WTC11 (cell line): ENCODE data around the gene LRRC4. TPM values are rescaled to one million over a fixed set of nuclear protein-coding genes. Genes with fewer than 3 reads are reported as not detected.

Experiments used
- ATAC-seq: fragments of 200-7000 bp; cut with Tn5 transposase; 2 replicates; pipeline ENCODE4 v1.10.0; 2021; ENCODE audit warnings: mild to moderate bottlenecking, moderate library complexity
- CTCF ChIA-PET: fragments of 300-600 bp; sonication (Branson Sonifier 250); formaldehyde crosslinking; loops from one replicate; lab custom pipeline; 2021; ENCODE audit warnings: antibody characterized with exemption; lab: Charles Lee
- POLR2A ChIA-PET: fragments of 350-600 bp; sonication (Branson Sonifier 250); formaldehyde crosslinking; loops from one replicate; lab custom pipeline; 2021; ENCODE audit warnings: antibody characterized with exemption; lab: Charles Lee
- DNase-seq: peaks from one replicate; pipeline ENCODE4 v3.0.0; 2021; ENCODE audit warnings: low spot score
- H3K27ac Mint-ChIP-seq: 2 replicates; pipeline ENCODE4 v1.8.0; 2021; ENCODE audit warnings: mixed read lengths
- H3K27me3 Mint-ChIP-seq: 2 replicates; pipeline ENCODE4 v1.8.0; 2021; ENCODE audit warnings: low read depth, mild to moderate bottlenecking, moderate library complexity, mixed read lengths
- H3K36me3 Mint-ChIP-seq: 2 replicates; pipeline ENCODE4 v1.8.0; 2021; ENCODE audit warnings: mixed read lengths
- H3K4me1 Mint-ChIP-seq: 2 replicates; pipeline ENCODE4 v1.8.0; 2022; ENCODE audit warnings: mixed read lengths
- H3K4me3 Mint-ChIP-seq: 2 replicates; pipeline ENCODE4 v1.8.0; 2021; ENCODE audit warnings: mild to moderate bottlenecking, moderate library complexity, mixed read lengths
- H3K9me3 Mint-ChIP-seq: 2 replicates; pipeline ENCODE4 v1.8.0; 2021; ENCODE audit warnings: mixed read lengths
- CREB1 ChIP-seq: sonication (generic); formaldehyde crosslinking; IDR thresholded peaks from 2 replicates; pipeline ENCODE4 v1.8.0; 2023; ENCODE audit warnings: mild to moderate bottlenecking, missing genetic modification reagents
- FOXJ3 ChIP-seq: sonication (generic); formaldehyde crosslinking; IDR thresholded peaks from 2 replicates; pipeline ENCODE4 v1.9.0; 2021; ENCODE audit warnings: missing genetic modification reagents, mild to moderate bottlenecking, borderline replicate concordance
- KAT7 ChIP-seq: sonication (generic); formaldehyde crosslinking; IDR thresholded peaks from 2 replicates; pipeline ENCODE4 v1.8.1; 2023; ENCODE audit warnings: missing genetic modification reagents, mild to moderate bottlenecking, borderline replicate concordance
- NR1H2 ChIP-seq: sonication (generic); formaldehyde crosslinking; IDR thresholded peaks from 2 replicates; pipeline ENCODE4 v1.9.0; 2021; ENCODE audit warnings: mild to moderate bottlenecking, moderate library complexity, missing genetic modification reagents
- SMAD3 ChIP-seq: sonication (generic); formaldehyde crosslinking; IDR thresholded peaks from 2 replicates; pipeline ENCODE4 v1.8.0; 2022; ENCODE audit warnings: missing genetic modification reagents, mild to moderate bottlenecking, borderline replicate concordance
- ZNF121 ChIP-seq: sonication (generic); formaldehyde crosslinking; IDR thresholded peaks from 2 replicates; pipeline ENCODE4 v1.8.0; 2023; ENCODE audit warnings: missing genetic modification reagents
- ZNF219 ChIP-seq: sonication (generic); formaldehyde crosslinking; IDR thresholded peaks from 2 replicates; pipeline ENCODE4 v1.8.0; 2023; ENCODE audit warnings: missing genetic modification reagents, mild to moderate bottlenecking, borderline replicate concordance
- ZNF396 ChIP-seq: fragments of 250-450 bp; sonication (Bioruptor Pico); IDR thresholded peaks from 2 replicates; pipeline ENCODE4 v1.8.0; 2021; ENCODE audit warnings: mild to moderate bottlenecking, moderate library complexity, borderline replicate concordance
- ZNF671 ChIP-seq: fragments of 250-450 bp; sonication (Bioruptor Pico); IDR thresholded peaks from 2 replicates; pipeline ENCODE4 v1.8.0; 2021; ENCODE audit warnings: mild to moderate bottlenecking
- total RNA-seq: library from RNA; stranded (reverse); gene quantifications from 3 replicates; pipeline ENCODE4 v1.2.3, GENCODE V29; 2021
- TF ChIP-seq, protein P1 (sequence below): sonication (generic); formaldehyde crosslinking; IDR thresholded peaks from 2 replicates; pipeline ENCODE4 v1.8.1; 2022; ENCODE audit warnings: mild to moderate bottlenecking, moderate library complexity, missing genetic modification reagents
- TF ChIP-seq, protein P2 (sequence below): sonication (generic); formaldehyde crosslinking; IDR thresholded peaks from 2 replicates; pipeline ENCODE4 v1.8.1; 2022; ENCODE audit warnings: low read depth, missing genetic modification reagents, borderline replicate concordance
- TF ChIP-seq, protein P3 (sequence below): sonication (generic); formaldehyde crosslinking; conservative IDR thresholded peaks from 2 replicates; pipeline ENCODE4 v1.8.1; 2023; ENCODE audit warnings: mild to moderate bottlenecking, low read depth, missing genetic modification reagents, moderate library complexity
- TF ChIP-seq, protein P4 (sequence below): sonication (generic); formaldehyde crosslinking; IDR thresholded peaks from 2 replicates; pipeline ENCODE4 v1.8.1; 2023; ENCODE audit warnings: mild to moderate bottlenecking, missing genetic modification reagents
- TF ChIP-seq, protein P5 (sequence below): sonication (generic); formaldehyde crosslinking; IDR thresholded peaks from 2 replicates; pipeline ENCODE4 v1.8.0; 2022; ENCODE audit warnings: mild to moderate bottlenecking, missing genetic modification reagents
- TF ChIP-seq, protein P6 (sequence below): sonication (generic); formaldehyde crosslinking; IDR thresholded peaks from 2 replicates; pipeline ENCODE4 v1.8.1; 2022; ENCODE audit warnings: missing genetic modification reagents, borderline replicate concordance

LRRC4 gene
- total RNA-seq, 1 experiment from 2014 or later, result 14.9 TPM

DNA sequence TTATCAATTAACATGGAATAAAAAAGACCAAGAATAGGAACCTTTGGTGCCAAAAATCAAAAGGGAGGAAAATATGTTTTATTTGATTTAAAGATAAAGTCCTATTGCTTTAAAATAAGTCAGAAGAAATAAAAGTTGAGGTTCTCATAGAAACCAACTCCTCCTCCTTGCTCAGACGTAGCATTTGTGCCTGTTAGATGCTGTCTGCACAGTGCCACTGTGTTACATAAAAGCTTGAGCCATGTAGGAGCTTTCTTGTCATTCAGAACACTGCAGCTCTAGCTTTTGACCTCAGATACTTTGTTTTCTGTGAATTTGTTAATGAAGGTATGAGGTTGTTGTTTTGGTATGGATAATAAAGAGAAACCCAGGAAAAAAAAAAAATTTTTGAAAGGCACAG, 50.3 kb downstream of the LRRC4 start:
- peaks cover 38% of the 10 kb centered on the region for H3K4me1 Mint-ChIP-seq
- peaks cover 32% of the 10 kb centered on the region for H3K36me3 Mint-ChIP-seq
- CTCF ChIA-PET, result interaction anchor here (1.2 to 1.3 kb wide), 2 partner anchors 38 to 229 kb away, joined by 3 to 4 read pairs; no protein-coding TSS in a partner anchor
- TF ChIP-seq SMAD3, result no peak
- TF ChIP-seq, protein P1, sequence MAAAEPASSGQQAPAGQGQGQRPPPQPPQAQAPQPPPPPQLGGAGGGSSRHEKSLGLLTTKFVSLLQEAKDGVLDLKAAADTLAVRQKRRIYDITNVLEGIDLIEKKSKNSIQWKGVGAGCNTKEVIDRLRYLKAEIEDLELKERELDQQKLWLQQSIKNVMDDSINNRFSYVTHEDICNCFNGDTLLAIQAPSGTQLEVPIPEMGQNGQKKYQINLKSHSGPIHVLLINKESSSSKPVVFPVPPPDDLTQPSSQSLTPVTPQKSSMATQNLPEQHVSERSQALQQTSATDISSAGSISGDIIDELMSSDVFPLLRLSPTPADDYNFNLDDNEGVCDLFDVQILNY (CRISPR knock-in tag), result no peak
- TF ChIP-seq, protein P2, sequence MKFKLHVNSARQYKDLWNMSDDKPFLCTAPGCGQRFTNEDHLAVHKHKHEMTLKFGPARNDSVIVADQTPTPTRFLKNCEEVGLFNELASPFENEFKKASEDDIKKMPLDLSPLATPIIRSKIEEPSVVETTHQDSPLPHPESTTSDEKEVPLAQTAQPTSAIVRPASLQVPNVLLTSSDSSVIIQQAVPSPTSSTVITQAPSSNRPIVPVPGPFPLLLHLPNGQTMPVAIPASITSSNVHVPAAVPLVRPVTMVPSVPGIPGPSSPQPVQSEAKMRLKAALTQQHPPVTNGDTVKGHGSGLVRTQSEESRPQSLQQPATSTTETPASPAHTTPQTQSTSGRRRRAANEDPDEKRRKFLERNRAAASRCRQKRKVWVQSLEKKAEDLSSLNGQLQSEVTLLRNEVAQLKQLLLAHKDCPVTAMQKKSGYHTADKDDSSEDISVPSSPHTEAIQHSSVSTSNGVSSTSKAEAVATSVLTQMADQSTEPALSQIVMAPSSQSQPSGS (CRISPR knock-in tag), result no peak
- TF ChIP-seq CREB1 (CRISPR knock-in tag), result no peak
- TF ChIP-seq, protein P3, sequence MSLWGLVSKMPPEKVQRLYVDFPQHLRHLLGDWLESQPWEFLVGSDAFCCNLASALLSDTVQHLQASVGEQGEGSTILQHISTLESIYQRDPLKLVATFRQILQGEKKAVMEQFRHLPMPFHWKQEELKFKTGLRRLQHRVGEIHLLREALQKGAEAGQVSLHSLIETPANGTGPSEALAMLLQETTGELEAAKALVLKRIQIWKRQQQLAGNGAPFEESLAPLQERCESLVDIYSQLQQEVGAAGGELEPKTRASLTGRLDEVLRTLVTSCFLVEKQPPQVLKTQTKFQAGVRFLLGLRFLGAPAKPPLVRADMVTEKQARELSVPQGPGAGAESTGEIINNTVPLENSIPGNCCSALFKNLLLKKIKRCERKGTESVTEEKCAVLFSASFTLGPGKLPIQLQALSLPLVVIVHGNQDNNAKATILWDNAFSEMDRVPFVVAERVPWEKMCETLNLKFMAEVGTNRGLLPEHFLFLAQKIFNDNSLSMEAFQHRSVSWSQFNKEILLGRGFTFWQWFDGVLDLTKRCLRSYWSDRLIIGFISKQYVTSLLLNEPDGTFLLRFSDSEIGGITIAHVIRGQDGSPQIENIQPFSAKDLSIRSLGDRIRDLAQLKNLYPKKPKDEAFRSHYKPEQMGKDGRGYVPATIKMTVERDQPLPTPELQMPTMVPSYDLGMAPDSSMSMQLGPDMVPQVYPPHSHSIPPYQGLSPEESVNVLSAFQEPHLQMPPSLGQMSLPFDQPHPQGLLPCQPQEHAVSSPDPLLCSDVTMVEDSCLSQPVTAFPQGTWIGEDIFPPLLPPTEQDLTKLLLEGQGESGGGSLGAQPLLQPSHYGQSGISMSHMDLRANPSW (CRISPR knock-in tag), result no peak
- TF ChIP-seq, protein P4, sequence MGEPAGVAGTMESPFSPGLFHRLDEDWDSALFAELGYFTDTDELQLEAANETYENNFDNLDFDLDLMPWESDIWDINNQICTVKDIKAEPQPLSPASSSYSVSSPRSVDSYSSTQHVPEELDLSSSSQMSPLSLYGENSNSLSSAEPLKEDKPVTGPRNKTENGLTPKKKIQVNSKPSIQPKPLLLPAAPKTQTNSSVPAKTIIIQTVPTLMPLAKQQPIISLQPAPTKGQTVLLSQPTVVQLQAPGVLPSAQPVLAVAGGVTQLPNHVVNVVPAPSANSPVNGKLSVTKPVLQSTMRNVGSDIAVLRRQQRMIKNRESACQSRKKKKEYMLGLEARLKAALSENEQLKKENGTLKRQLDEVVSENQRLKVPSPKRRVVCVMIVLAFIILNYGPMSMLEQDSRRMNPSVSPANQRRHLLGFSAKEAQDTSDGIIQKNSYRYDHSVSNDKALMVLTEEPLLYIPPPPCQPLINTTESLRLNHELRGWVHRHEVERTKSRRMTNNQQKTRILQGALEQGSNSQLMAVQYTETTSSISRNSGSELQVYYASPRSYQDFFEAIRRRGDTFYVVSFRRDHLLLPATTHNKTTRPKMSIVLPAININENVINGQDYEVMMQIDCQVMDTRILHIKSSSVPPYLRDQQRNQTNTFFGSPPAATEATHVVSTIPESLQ (CRISPR knock-in tag), result no peak
- TF ChIP-seq, protein P5, sequence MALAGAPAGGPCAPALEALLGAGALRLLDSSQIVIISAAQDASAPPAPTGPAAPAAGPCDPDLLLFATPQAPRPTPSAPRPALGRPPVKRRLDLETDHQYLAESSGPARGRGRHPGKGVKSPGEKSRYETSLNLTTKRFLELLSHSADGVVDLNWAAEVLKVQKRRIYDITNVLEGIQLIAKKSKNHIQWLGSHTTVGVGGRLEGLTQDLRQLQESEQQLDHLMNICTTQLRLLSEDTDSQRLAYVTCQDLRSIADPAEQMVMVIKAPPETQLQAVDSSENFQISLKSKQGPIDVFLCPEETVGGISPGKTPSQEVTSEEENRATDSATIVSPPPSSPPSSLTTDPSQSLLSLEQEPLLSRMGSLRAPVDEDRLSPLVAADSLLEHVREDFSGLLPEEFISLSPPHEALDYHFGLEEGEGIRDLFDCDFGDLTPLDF (CRISPR knock-in tag), result no peak
- TF ChIP-seq, all 79 proteins: peak for 0
- ATAC-seq (no peak), DNase-seq (no peak)
- no peak overlapping the region for H3K4me3 Mint-ChIP-seq
- H3K9me3 Mint-ChIP-seq, result peaks cover 25% of the 10 kb centered on the region
- H3K27me3 Mint-ChIP-seq, result no peaks in the 10 kb centered on the region
- no peak overlapping the region for H3K27ac Mint-ChIP-seq
- POLR2A ChIA-PET, result no interaction called here

DNA sequence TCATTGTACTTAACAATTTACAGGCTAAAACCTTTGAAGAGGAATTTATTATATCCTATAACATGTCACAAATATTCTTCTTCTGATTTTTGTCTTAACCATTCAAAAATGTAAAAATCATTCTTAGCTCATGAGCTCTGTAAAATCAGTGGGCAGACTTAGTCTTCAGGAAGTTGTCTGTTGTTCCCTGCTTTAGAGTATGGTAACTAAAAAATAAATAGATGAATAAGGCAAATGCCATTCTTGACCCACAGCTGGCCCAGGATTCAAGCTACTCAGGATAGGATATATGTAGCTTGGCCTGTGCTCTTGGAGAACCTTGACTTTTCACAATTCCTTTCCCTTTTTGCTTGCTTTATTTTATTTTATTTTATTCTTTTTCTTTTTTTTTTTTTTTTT, 51.5 kb downstream of the LRRC4 start:
- H3K4me3 Mint-ChIP-seq, result no peak overlapping the region
- H3K9me3 Mint-ChIP-seq, result peaks cover 25% of the 10 kb centered on the region
- TF ChIP-seq, protein P2 (CRISPR knock-in tag), result no peak
- TF ChIP-seq ZNF396 (CRISPR knock-in tag), result no peak
- TF ChIP-seq ZNF671 (CRISPR knock-in tag), result no peak
- no peak for TF ChIP-seq KAT7 (CRISPR knock-in tag)
- no peak for TF ChIP-seq NR1H2 (CRISPR knock-in tag)
- TF ChIP-seq, protein P6, sequence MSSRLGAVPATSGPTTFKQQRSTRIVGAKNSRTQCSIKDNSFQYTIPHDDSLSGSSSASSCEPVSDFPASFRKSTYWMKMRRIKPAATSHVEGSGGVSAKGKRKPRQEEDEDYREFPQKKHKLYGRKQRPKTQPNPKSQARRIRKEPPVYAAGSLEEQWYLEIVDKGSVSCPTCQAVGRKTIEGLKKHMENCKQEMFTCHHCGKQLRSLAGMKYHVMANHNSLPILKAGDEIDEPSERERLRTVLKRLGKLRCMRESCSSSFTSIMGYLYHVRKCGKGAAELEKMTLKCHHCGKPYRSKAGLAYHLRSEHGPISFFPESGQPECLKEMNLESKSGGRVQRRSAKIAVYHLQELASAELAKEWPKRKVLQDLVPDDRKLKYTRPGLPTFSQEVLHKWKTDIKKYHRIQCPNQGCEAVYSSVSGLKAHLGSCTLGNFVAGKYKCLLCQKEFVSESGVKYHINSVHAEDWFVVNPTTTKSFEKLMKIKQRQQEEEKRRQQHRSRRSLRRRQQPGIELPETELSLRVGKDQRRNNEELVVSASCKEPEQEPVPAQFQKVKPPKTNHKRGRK, result no peak
- no peak for TF ChIP-seq ZNF121 (CRISPR knock-in tag)
- TF ChIP-seq ZNF219 (CRISPR knock-in tag), result no peak
- no peak for TF ChIP-seq FOXJ3
- TF ChIP-seq, all 79 proteins: peak for 0
- no peak overlapping the region for H3K27ac Mint-ChIP-seq
- H3K27me3 Mint-ChIP-seq, result no peaks in the 10 kb centered on the region
- ChIA-PET POLR2A (interaction anchor here (0.7 kb wide), 1 partner anchor 269 kb away, joined by 9 read pairs; no protein-coding TSS in a partner anchor), CTCF (interaction anchor here (0.7 to 1.3 kb wide), 3 partner anchors 40 to 230 kb away, joined by 3 to 4 read pairs (median 3); no protein-coding TSS in a partner anchor)
- ATAC-seq (no peak), DNase-seq (no peak)
- H3K4me1 Mint-ChIP-seq, result peaks cover 33% of the 10 kb centered on the region
- H3K36me3 Mint-ChIP-seq, result peaks cover 32% of the 10 kb centered on the region
